CD4-positive, CD25-positive, alpha-beta regulatory T cell (primary cell): ENCODE results near the gene THOP1. TPM values are rescaled to one million over a fixed set of nuclear protein-coding genes. Genes with fewer than 3 reads are reported as not detected.

Experiments
- ATAC-seq, 2 donors: fragments of 150-1000 bp; cut with Tn5 transposase; one replicate each; pipeline ENCODE4 v1.10.0; 2021; ENCODE audit warnings: low read depth in 2 of 2, moderate number of reproducible peaks in 2 of 2, moderate library complexity in 1 of 2
- DNase-seq, 3 donors: peaks; one replicate each; pipeline versions ENCODE4 v3.0.0 to v3.0.0-alpha.2; 2012 to 2022; ENCODE audit warnings: mixed read lengths in 1 of 3
- H3K27ac ChIP-seq: one replicate; pipeline ENCODE4 v1.7.0; 2013; ENCODE audit warnings: mild to moderate bottlenecking, low read length; ENCODE audit not compliant: insufficient read depth, poor library complexity, severe bottlenecking
- H3K27me3 ChIP-seq: one replicate; pipeline ENCODE4 v1.7.0; 2013; ENCODE audit warnings: low read length; ENCODE audit not compliant: control insufficient read depth, insufficient read depth
- H3K36me3 ChIP-seq: one replicate; pipeline ENCODE4 v1.7.0; 2013; ENCODE audit warnings: mild to moderate bottlenecking, low read length, moderate library complexity; ENCODE audit not compliant: control insufficient read depth, insufficient read depth
- H3K4me1 ChIP-seq: 2 replicates; pipeline ENCODE4 v1.7.0; 2013; ENCODE audit warnings: mild to moderate bottlenecking, low read length; ENCODE audit not compliant: insufficient read depth, control insufficient read depth, poor library complexity, severe bottlenecking
- H3K4me3 ChIP-seq: one replicate; pipeline ENCODE4 v1.7.0; 2013; ENCODE audit warnings: low read depth, mild to moderate bottlenecking, low read length, moderate library complexity
- H3K9me3 ChIP-seq, 2 experiments: 1 replicate in 1 of 2; 2 replicates in 1 of 2; pipeline ENCODE4 v1.7.0; 2013; ENCODE audit warnings: low read length in 2 of 2, mild to moderate bottlenecking in 1 of 2, moderate library complexity in 1 of 2; ENCODE audit not compliant: control insufficient read depth in 2 of 2
- H3K27ac Mint-ChIP-seq, 3 donors: one replicate each; pipeline ENCODE4 v1.8.0; 2020 to 2022; ENCODE audit warnings: mild to moderate bottlenecking in 3 of 3, mixed read lengths in 3 of 3, moderate library complexity in 2 of 3
- H3K27me3 Mint-ChIP-seq: one replicate; pipeline ENCODE4 v1.8.0; 2022; ENCODE audit warnings: mild to moderate bottlenecking, mixed read lengths
- H3K36me3 Mint-ChIP-seq: one replicate; pipeline ENCODE4 v1.8.0; 2020; ENCODE audit warnings: mixed read lengths
- H3K4me1 Mint-ChIP-seq, 4 donors: one replicate each; pipeline ENCODE4 v1.8.0; 2020 to 2022; ENCODE audit warnings: mixed read lengths in 4 of 4, mild to moderate bottlenecking in 1 of 4
- H3K4me3 Mint-ChIP-seq, 4 donors: one replicate each; pipeline ENCODE4 v1.8.0; 2020 to 2022; ENCODE audit warnings: mild to moderate bottlenecking in 4 of 4, mixed read lengths in 4 of 4, moderate library complexity in 3 of 4
- H3K9me3 Mint-ChIP-seq, 7 donors: one replicate each; pipeline ENCODE4 v1.8.0; 2020 to 2022; ENCODE audit warnings: mixed read lengths in 7 of 7, mild to moderate bottlenecking in 3 of 7, moderate library complexity in 2 of 7
- polyA plus RNA-seq, 4 donors: library from polyadenylated mRNA; unstranded; fragments of 300-500 nt; fragmentation: Illumina TruSeq; gene quantifications; one replicate each; pipeline ENCODE4 v1.2.3, GENCODE V29; 2021
- total RNA-seq: library from RNA; stranded (reverse); gene quantifications from one replicate; pipeline ENCODE4 v1.2.3, GENCODE V29; 2022

THOP1 gene
- total RNA-seq = 26.5 TPM
- polyA plus RNA-seq = 10 to 100 TPM; 20.0 to 28.0 (median 23.3) TPM

DNA sequence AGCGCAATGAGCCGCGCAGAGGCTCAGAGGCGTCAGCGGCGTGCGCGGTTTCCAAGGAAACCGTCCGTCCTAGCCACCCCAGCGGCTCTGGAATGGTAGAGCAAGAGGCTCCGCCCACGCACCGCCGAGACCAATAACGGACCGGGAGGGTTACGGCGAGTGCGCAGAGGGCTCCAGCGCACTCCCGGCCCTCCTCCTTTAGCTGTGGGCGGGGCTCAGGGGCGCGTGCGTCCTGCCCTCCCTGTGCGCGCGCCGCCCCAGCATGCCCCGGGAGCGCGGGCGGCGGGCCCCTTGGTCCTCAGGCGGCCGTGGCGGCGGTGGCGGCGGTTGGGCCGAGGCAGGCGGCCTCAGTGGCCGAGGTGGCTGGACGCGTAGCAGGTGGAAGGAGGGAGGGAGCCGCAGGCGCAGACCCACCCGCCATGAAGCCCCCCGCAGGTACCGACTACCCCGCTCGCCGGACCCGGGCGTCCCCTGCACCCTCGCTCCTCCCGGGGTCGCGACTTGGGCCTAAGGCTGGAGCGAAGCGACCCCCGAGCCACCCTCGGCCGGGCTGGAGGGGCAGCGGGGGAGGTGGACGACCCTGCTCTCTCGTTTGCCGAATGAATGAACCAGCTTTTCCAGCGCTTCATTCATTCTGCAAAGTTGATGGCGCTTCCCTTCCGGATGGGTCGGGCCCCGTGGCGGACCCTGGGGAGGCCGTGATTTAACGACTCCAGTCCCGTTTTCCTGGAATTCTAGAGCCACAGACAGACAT lies at the start of gene THOP1:
Gene THOP1 (plus strand): TSS at position 260 of the 754 bp plus-strand sequence. CDS start 160 bp downstream, at position 420.
- H3K27me3 ChIP-seq = no peaks in the 10 kb centered on the region
- peak within 1 kb of the TSS; percentile 81 to 93 (median 89) for H3K4me3 Mint-ChIP-seq
- H3K27ac Mint-ChIP-seq = peak within 1 kb of the TSS; percentile 9 to 97 (median 92)
- peaks cover 0 to 2% (median 0%) of the 10 kb centered on the region in 7 donors for H3K9me3 Mint-ChIP-seq
- DNase-seq (peak; percentile 98 to 99 (median 98)), ATAC-seq (peak; percentile 90 to 91)
- H3K36me3 Mint-ChIP-seq = no peaks in the 10 kb centered on the region
- no peaks in the 10 kb centered on the region for H3K9me3 ChIP-seq
- H3K4me3 ChIP-seq = peak within 1 kb of the TSS; percentile 77
- no peaks in the 10 kb centered on the region for H3K36me3 ChIP-seq
- peaks cover 18 to 69% (median 35%) of the 10 kb centered on the region in 4 donors for H3K4me1 Mint-ChIP-seq
- H3K4me1 ChIP-seq = peaks cover 43% of the 10 kb centered on the region
- peak within 1 kb of the TSS; percentile 69 for H3K27ac ChIP-seq
- H3K27me3 Mint-ChIP-seq = peaks cover 4% of the 10 kb centered on the region

DNA sequence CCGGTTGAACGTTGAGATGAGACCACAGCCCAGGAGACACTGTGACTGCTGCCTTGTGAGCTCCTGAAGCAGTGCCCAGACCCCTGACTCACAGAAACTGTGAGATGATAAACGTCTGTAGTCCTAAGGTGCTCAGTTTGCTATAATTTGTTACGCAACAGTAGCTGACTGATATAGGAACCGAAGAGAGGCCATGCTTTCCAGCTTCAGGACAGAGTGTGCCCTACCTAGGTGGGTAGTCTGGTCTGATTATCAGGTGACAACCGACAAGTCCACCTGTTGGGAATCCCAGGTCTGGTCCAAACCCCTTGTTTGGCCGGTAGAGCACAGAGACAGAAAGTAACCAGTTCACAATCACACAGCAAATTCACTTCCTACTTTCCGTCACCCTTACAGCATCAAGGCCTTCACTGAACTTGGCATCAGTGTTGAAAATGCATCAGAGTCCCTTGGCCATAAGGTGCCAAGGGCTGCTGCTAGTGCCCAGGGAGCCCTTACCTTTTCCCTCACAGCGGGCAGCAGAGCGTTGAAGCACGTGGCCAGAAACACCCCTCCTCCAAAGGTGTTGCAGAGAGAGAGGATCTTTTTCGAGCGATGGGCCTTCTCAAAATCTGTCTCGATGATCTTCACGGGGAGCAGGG lies 48.6 kb upstream of the THOP1 start:
- no peak for DNase-seq
- no peaks in the 10 kb centered on the region for H3K9me3 ChIP-seq
- no peak for ATAC-seq
- peak overlapping the region in 3 of 4 donors; percentile 41 to 64 (median 49) for H3K4me3 Mint-ChIP-seq
- H3K9me3 Mint-ChIP-seq = no peaks in the 10 kb centered on the region
- H3K27me3 Mint-ChIP-seq = peaks cover 7% of the 10 kb centered on the region
- H3K4me3 ChIP-seq = no peak overlapping the region
- no peak overlapping the region for H3K27ac Mint-ChIP-seq
- peaks cover 0 to 27% (median 14%) of the 10 kb centered on the region in 4 donors for H3K4me1 Mint-ChIP-seq
- H3K27ac ChIP-seq = no peak overlapping the region
- H3K4me1 ChIP-seq = peaks cover 14% of the 10 kb centered on the region
- peaks cover 18% of the 10 kb centered on the region for H3K36me3 ChIP-seq
- no peaks in the 10 kb centered on the region for H3K27me3 ChIP-seq
- H3K36me3 Mint-ChIP-seq = peaks cover 36% of the 10 kb centered on the region

DNA sequence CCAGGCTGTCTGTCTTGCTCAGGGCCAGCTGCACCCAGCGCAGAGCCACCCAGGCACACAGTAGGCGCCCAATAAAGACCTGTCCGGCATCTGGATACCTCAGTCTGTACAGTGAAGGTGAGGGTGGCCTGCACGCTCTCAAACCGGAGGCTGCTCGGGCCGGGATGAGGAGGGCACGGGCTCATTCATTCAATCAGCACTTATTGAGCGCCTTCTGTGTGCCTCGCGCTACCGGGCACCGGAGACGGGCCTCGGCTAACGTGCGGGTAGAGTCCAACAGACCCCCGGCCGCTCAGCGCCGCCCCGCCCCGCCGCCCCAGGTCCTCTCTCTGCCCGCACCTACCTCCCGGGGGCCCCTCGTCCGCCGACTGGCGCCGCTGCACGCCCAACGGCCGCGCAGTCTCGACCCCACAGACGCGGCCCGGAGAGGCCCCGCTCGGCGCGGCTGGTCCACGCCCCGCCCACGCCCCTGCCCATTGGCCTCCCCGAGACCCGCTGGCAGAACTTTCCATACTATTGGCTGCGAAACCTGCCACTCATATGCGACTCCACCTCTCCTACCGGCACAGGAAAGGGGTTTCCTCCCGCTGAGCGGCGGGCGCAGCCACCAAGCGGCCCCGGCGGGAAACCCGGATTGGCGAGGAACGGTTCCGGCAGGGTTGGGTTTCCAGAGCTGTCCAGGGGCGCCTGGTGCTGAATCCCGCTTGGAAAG lies 45.5 kb upstream of the THOP1 start, which contains the start of gene SLC39A3:
Gene SLC39A3 (minus strand): TSS at position 416 of the 712 bp plus-strand sequence. CDS start 2,760 bp downstream, outside the sequence.
- Mint-ChIP-seq H3K36me3 (peaks cover 23% of the 10 kb centered on the region), H3K9me3 (no peaks in the 10 kb centered on the region), H3K27ac (peak within 1 kb of the TSS; percentile 12 to 79 (median 36)), H3K27me3 (peaks cover 17% of the 10 kb centered on the region), H3K4me3 (peak within 1 kb of the TSS; percentile 86 to 90 (median 88)), H3K4me1 (peaks cover 0 to 22% (median 11%) of the 10 kb centered on the region in 4 donors)
- peaks cover 14% of the 10 kb centered on the region for H3K4me1 ChIP-seq
- DNase-seq = peak; percentile 98 to 99 (median 98)
- H3K36me3 ChIP-seq = peaks cover 11% of the 10 kb centered on the region
- ATAC-seq = peak; percentile 100
- peak within 1 kb of the TSS; percentile 57 for H3K27ac ChIP-seq
- no peaks in the 10 kb centered on the region for H3K9me3 ChIP-seq
- H3K27me3 ChIP-seq = no peaks in the 10 kb centered on the region
- H3K4me3 ChIP-seq = peak within 1 kb of the TSS; percentile 69

DNA sequence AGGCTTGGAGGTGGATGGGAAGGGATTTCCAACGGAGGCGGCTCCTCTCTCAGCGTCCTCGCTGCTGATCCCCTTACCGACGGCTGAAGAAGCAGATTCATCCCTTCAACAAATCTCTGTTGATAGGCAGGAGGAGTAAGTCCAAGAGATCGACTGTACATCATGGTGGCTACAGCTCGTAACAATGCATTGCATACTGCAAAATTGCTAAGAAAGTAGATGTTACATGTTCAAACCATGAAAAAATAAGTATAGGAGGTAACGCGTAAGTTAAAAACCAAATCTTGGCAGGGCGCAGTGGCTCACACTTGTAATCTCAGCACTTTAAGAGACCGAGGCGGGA lies 45.0 kb upstream of the THOP1 start:
- Mint-ChIP-seq H3K9me3 (no peaks in the 10 kb centered on the region), H3K27me3 (peaks cover 17% of the 10 kb centered on the region), H3K27ac (no peak overlapping the region), H3K4me1 (peaks cover 0 to 22% (median 11%) of the 10 kb centered on the region in 4 donors), H3K36me3 (peaks cover 21% of the 10 kb centered on the region), H3K4me3 (peak overlapping the region; percentile 86 to 90 (median 88))
- peaks cover 14% of the 10 kb centered on the region for H3K4me1 ChIP-seq
- no peaks in the 10 kb centered on the region for H3K9me3 ChIP-seq
- DNase-seq = no peak
- peak overlapping the region; percentile 15 for H3K4me3 ChIP-seq
- ATAC-seq = no peak
- H3K27ac ChIP-seq = no peak overlapping the region
- peaks cover 10% of the 10 kb centered on the region for H3K36me3 ChIP-seq
- no peaks in the 10 kb centered on the region for H3K27me3 ChIP-seq

DNA sequence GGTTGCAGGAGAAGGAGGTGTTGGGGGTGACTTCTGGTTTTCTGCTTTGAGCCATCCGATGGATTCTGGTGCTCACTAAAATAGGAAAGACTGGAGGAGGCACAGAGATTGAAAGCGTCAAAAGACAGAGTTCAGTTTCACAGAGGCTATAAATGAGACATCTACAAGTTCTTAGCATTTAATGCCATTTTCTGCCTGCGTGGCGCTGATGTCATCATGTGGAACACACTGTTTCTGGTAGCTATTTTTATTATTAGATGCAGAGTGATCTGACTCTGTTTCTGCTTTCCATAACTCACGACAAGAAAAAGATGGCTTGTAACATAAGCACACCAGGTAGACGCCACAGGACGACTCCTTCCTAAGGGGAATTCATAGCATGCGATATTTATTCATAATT lies 42.2 kb upstream of the THOP1 start:
- Mint-ChIP-seq H3K4me1 (peaks cover 0 to 18% (median 10%) of the 10 kb centered on the region in 4 donors), H3K27ac (peak overlapping the region in 1 of 3 donors; percentile 4), H3K27me3 (peaks cover 24% of the 10 kb centered on the region), H3K36me3 (peaks cover 2% of the 10 kb centered on the region), H3K4me3 (no peak overlapping the region), H3K9me3 (no peaks in the 10 kb centered on the region)
- Histone ChIP-seq H3K36me3 (no peaks in the 10 kb centered on the region), H3K27ac (no peak overlapping the region), H3K9me3 (no peaks in the 10 kb centered on the region), H3K4me3 (no peak overlapping the region), H3K27me3 (no peaks in the 10 kb centered on the region), H3K4me1 (peaks cover 14% of the 10 kb centered on the region)
- DNase-seq = no peak
- ATAC-seq = no peak

DNA sequence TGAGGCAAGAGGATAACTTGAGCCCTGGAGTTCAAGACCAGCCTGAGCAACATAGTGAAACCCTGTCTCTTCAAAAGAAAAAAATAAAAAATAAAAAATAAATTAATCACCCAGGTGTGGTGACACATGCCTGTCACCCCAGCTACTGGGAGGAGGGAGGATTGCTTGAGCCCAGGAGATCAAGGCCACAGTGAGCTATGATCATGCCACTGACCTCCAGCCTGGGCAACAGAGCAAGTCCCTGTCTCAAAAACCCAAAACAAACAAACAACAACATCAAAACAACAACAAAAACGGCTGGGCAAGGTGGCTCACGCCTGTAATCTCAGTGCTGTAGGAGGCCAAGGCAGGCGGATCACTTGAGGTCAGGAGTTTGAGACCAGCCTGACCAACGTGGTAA lies 41.2 kb upstream of the THOP1 start:
- peaks cover 0 to 13% (median 6%) of the 10 kb centered on the region in 4 donors for H3K4me1 Mint-ChIP-seq

DNA sequence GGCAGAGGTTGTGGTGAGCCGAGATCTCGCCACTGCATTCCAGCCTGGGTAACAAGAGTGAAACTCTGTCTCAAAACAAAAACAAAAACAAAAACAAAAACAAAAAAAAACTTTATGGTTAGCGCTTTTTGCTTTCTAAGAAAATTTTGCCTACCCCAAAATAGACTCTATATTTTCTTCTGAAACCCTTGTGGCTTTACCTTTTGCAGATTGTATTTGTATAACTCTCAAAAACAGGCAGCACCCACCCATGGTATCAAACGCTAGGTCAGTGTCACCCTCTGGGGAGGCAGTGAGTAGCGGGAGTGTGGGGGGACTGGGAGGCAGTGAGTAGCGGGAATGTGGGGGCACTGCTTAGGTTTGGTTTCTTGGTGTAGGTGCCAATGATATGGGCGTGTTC lies 38.0 kb upstream of the THOP1 start:
- Mint-ChIP-seq H3K36me3 (no peaks in the 10 kb centered on the region), H3K4me3 (no peak overlapping the region), H3K27me3 (peaks cover 16% of the 10 kb centered on the region), H3K4me1 (peaks cover 0 to 4% (median 0%) of the 10 kb centered on the region in 4 donors), H3K9me3 (no peaks in the 10 kb centered on the region), H3K27ac (no peak overlapping the region)
- no peaks in the 10 kb centered on the region for H3K27me3 ChIP-seq
- H3K4me1 ChIP-seq = peaks cover 4% of the 10 kb centered on the region
- DNase-seq (no peak), ATAC-seq (no peak)
- no peaks in the 10 kb centered on the region for H3K36me3 ChIP-seq
- H3K4me3 ChIP-seq = no peak overlapping the region
- no peak overlapping the region for H3K27ac ChIP-seq
- H3K9me3 ChIP-seq = no peaks in the 10 kb centered on the region

More for the DNA sequence above, 41.2 kb upstream of the THOP1 start:
- DNase-seq (no peak), ATAC-seq (no peak)
- H3K36me3 Mint-ChIP-seq = no peaks in the 10 kb centered on the region
- peaks cover 13% of the 10 kb centered on the region for H3K4me1 ChIP-seq
- no peak overlapping the region for H3K4me3 ChIP-seq
- no peak overlapping the region for H3K27ac ChIP-seq
- peaks cover 26% of the 10 kb centered on the region for H3K27me3 Mint-ChIP-seq
- no peaks in the 10 kb centered on the region for H3K27me3 ChIP-seq
- H3K9me3 ChIP-seq = no peaks in the 10 kb centered on the region
- no peak overlapping the region for H3K4me3 Mint-ChIP-seq
- no peak overlapping the region for H3K27ac Mint-ChIP-seq
- H3K9me3 Mint-ChIP-seq = no peaks in the 10 kb centered on the region
- H3K36me3 ChIP-seq = no peaks in the 10 kb centered on the region
